ENCODE results near the gene SLC1A3. TPM values are rescaled to one million over a fixed set of nuclear protein-coding genes. Genes with fewer than 3 reads are reported as not detected.
"Not testable (repeated sequence)": the region's sequence is repeated elsewhere in the genome, so short reads cannot be mapped to it uniquely, and the experiment has no call there.

The SLC1A3 gene
- total RNA-seq, 1 experiment from 2014 or later, result 6.0 TPM

GRCh38 chr5:36587354-36587753 is 19.1 kb upstream of the SLC1A3 start:
- CTCF ChIA-PET, result no interaction called here
- no peaks in the 10 kb centered on the region for H3K9me3 Mint-ChIP-seq (ENCODE audit: low read depth, unreplicated experiment)
- no TSS peak for BruUV-seq (replicated peaks)
- TF ChIP-seq CTCF (IDR thresholded peaks at IDR 0.05; ENCODE audit: unreplicated experiment), result no peak
- DNase-seq, result no peak
- no peaks in the 10 kb centered on the region for H3K36me3 Mint-ChIP-seq (ENCODE audit: insufficient read depth, unreplicated experiment)
- H3K27me3 Mint-ChIP-seq (ENCODE audit: unreplicated experiment), result peaks cover 60% of the 10 kb centered on the region
- no peak overlapping the region for H3K27ac Mint-ChIP-seq (ENCODE audit: unreplicated experiment)
- intact Hi-C loops (cut with micrococcal nuclease; ENCODE audit: unreplicated experiment), result no loop called here
- no peaks in the 10 kb centered on the region for H3K4me1 Mint-ChIP-seq (ENCODE audit: low read depth, unreplicated experiment)
- H3K4me3 Mint-ChIP-seq (ENCODE audit: low read depth, unreplicated experiment), result no peak overlapping the region

GRCh38 chr5:36589735-36590134 is 16.7 kb upstream of the SLC1A3 start:
- H3K9me3 Mint-ChIP-seq (ENCODE audit: low read depth, unreplicated experiment); H3K27ac Mint-ChIP-seq (ENCODE audit: unreplicated experiment); DNase-seq; CTCF ChIA-PET; H3K36me3 Mint-ChIP-seq (ENCODE audit: insufficient read depth, unreplicated experiment); BruUV-seq (replicated peaks); H3K4me3 Mint-ChIP-seq (ENCODE audit: low read depth, unreplicated experiment); H3K4me1 Mint-ChIP-seq (ENCODE audit: low read depth, unreplicated experiment); intact Hi-C loops (cut with micrococcal nuclease; ENCODE audit: unreplicated experiment): not testable (repeated sequence)
- H3K27me3 Mint-ChIP-seq (ENCODE audit: unreplicated experiment), result peaks cover 63% of the 10 kb centered on the region

GRCh38 chr5:36590513-36591286 is 15.7 kb upstream of the SLC1A3 start:
- no peak for DNase-seq
- Mint-ChIP-seq H3K27ac (ENCODE audit: unreplicated experiment) (no peak overlapping the region), H3K36me3 (ENCODE audit: insufficient read depth, unreplicated experiment) (no peaks in the 10 kb centered on the region), H3K27me3 (ENCODE audit: unreplicated experiment) (peaks cover 57% of the 10 kb centered on the region), H3K9me3 (ENCODE audit: low read depth, unreplicated experiment) (no peaks in the 10 kb centered on the region), H3K4me1 (ENCODE audit: low read depth, unreplicated experiment) (no peaks in the 10 kb centered on the region), H3K4me3 (ENCODE audit: low read depth, unreplicated experiment) (no peak overlapping the region)
- intact Hi-C loops (cut with micrococcal nuclease; ENCODE audit: unreplicated experiment), result no loop called here
- TF ChIP-seq CTCF (IDR thresholded peaks at IDR 0.05; ENCODE audit: unreplicated experiment), result no peak
- CTCF ChIA-PET, result no interaction called here
- BruUV-seq (replicated peaks), result no TSS peak

GRCh38 chr5:36593867-36594266 is 12.5 kb upstream of the SLC1A3 start:
- intact Hi-C loops (cut with micrococcal nuclease; ENCODE audit: unreplicated experiment), result no loop called here
- no peak for DNase-seq
- TF ChIP-seq CTCF (IDR thresholded peaks at IDR 0.05; ENCODE audit: unreplicated experiment), result no peak
- BruUV-seq (replicated peaks), result no TSS peak
- no peak overlapping the region for H3K27ac Mint-ChIP-seq (ENCODE audit: unreplicated experiment)
- H3K4me3 Mint-ChIP-seq (ENCODE audit: low read depth, unreplicated experiment), result no peak overlapping the region
- no peaks in the 10 kb centered on the region for H3K4me1 Mint-ChIP-seq (ENCODE audit: low read depth, unreplicated experiment)
- peaks cover 39% of the 10 kb centered on the region for H3K27me3 Mint-ChIP-seq (ENCODE audit: unreplicated experiment)
- H3K9me3 Mint-ChIP-seq (ENCODE audit: low read depth, unreplicated experiment), result no peaks in the 10 kb centered on the region
- CTCF ChIA-PET, result no interaction called here
- H3K36me3 Mint-ChIP-seq (ENCODE audit: insufficient read depth, unreplicated experiment), result no peaks in the 10 kb centered on the region

- Mint-ChIP-seq H3K4me1 (ENCODE audit: low read depth, unreplicated experiment) (no peaks in the 10 kb centered on the region), H3K9me3 (ENCODE audit: low read depth, unreplicated experiment) (no peaks in the 10 kb centered on the region), H3K27ac (ENCODE audit: unreplicated experiment) (no peak overlapping the region), H3K27me3 (ENCODE audit: unreplicated experiment) (peaks cover 26% of the 10 kb centered on the region), H3K36me3 (ENCODE audit: insufficient read depth, unreplicated experiment) (no peaks in the 10 kb centered on the region), H3K4me3 (ENCODE audit: low read depth, unreplicated experiment) (no peak overlapping the region)
- CTCF ChIA-PET, result no interaction called here
- intact Hi-C loops (cut with micrococcal nuclease; ENCODE audit: unreplicated experiment), result no loop called here
- no peak for TF ChIP-seq CTCF (IDR thresholded peaks at IDR 0.05; ENCODE audit: unreplicated experiment)
- BruUV-seq (replicated peaks), result no TSS peak
- no peak for DNase-seq
Measured at GRCh38 chr5:36596247-36596646, 10.2 kb upstream of the SLC1A3 start.
